Activated naive CD4-positive, alpha-beta T cell treated with anti-CD3 and anti-CD28 coated beads, Interleukin-2, amount 50 U/mL, for 16 hours (primary cell): ENCODE results near the gene TMEM240.
"Not testable (repeated sequence)": the region's sequence is repeated elsewhere in the genome, so short reads cannot be mapped to it uniquely, and the experiment has no call there.

Experiments used
- DNase-seq: peaks from one replicate; pipeline ENCODE4 v3.0.0-alpha.2; 2020

TMEM240 gene

DNA sequence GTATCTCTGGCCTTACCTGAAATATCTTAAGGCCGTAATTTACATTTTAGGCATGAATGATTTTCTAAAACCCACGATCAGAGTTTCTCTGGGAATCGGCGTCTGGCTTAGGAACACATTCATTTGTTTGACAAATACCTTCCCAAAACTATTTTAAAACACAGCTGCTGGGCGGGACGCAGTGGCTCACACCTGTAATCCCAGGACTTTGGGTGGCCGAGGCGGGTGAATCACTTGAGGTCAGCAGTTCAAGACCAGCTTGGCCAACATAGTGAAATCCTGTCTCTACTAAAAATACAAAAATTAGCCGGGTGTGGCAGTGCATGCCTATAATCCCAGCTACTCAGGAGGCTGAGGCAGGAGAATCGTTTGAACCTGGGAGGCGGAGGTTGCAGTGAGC lies 16.5 kb upstream of the TMEM240 start:
- DNase-seq = not testable (repeated sequence)

DNA sequence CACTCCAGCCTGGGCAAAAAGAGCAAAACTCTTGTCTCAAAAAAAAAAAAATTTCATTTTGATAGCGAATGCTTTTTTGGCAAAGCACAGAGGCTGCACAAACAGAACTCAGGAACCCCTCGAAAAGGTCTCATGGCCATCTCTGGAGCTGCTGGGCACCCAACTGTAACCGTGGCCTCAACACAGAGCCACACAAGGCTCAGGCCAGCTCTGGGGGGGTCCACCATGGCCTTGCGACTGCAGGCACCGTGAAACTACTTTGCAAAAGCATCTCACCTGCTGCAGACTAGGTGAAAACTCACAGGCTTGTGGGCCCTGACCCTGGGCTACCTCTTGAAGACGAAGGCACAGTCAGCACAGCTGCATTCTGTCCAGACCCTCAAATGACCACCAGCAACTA lies 16.1 kb upstream of the TMEM240 start:
- DNase-seq = no peak

DNA sequence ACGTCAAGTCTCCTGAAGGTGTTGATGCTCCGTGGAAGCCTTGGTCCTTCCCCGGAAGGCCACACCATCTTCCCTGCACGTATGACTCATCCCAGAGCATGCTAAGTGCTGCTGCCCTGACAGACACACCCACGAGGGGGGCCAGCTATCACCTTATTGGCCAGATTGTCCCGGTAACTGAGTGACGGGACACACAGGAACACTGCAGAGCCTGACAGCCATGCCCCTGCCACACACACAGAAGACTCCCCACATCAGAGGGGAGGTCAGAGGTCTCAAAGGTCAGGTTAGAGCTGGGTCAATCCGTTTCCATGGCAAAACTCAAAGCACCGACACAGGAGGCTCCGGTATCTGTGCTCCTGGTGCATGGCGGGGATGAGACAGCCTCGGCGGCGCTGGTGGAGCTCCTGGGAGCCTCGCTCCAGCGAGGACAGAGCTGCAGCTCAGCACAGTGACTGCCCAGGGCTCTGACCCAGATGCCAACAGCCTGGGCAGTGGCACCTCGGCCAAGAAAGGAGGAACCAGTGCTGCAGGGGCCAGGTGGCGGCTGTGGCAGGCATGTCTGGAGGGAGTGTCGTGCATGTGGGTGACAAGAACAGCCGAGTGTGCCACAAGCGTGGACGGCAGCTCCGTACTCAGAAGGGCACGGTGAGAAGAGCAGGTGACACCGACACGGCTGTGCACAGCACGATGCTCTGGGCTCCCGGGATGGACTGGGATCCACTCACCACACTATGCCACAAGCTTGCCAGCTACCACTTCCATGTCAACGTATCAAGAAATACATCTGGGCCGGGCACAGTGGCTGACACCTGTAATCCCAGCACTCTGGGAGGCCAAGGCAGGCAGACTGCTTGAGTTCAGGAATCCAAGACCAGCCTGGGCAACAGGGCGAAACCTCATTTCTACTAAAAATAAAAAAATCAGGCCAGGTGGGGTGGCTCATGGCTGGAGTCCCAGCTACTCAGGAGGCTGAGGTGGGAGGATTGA lies 14.8 kb upstream of the TMEM240 start:
- no peak for DNase-seq

DNA sequence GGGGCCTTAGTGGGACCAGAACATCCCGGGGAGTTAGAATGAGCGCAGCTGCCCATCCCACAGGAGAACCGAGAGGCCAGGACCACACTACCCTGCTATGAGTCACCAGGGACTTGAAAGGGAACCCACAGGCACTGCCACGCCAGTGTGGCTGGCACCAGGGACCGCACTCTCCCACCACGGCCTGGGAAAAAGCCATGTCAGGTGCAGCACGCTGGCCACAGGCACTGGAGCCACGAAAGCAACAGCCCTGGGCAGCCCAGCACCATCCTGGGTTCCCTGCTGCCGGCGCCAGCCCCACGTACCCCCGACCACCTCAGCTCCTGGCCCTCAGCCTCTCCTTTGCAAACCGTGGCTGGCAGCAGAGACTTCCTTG lies 14.1 kb upstream of the TMEM240 start:
- DNase-seq = no peak

- DNase-seq = no peak
Measured at GRCh38 chr1:1553821-1554494, 13.5 kb upstream of the TMEM240 start.

- DNase-seq = no peak
Measured at GRCh38 chr1:1552263-1552639, 11.8 kb upstream of the TMEM240 start.

DNA sequence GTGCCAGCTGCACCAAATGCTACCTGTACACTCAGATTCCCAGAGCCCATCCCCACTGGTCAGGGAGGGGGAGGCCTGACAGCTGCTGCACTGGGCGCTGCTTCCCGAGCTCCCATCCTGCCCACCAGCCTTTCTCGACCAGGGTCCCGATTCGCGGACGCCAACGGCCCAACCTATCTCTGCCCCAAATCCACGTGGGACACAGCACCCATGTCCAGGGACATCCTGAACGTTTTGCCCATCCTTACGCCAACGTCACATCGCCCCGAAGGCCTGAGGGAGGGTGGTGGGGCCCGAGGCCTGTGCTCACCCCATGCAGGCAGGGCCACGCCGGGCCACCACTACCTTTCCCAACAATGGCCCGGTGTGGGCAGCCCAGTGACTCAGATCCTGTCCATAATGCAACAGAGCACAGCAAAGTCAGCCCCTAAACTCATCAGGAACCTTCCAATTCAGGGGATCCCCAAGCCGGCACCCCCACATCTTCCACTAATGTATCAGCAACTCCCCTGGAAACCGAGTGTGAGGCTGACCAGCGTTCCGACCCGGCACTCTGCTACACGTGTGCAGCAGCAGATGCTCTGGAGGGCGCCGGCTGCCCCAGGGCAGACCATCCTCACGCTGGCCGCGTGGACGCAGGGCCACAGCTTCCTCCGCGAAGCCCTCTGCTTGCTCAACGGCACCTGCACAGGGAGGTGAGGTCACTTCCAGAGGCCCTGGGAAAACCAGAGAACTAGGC lies 11.3 kb upstream of the TMEM240 start:
- DNase-seq = no peak

DNA sequence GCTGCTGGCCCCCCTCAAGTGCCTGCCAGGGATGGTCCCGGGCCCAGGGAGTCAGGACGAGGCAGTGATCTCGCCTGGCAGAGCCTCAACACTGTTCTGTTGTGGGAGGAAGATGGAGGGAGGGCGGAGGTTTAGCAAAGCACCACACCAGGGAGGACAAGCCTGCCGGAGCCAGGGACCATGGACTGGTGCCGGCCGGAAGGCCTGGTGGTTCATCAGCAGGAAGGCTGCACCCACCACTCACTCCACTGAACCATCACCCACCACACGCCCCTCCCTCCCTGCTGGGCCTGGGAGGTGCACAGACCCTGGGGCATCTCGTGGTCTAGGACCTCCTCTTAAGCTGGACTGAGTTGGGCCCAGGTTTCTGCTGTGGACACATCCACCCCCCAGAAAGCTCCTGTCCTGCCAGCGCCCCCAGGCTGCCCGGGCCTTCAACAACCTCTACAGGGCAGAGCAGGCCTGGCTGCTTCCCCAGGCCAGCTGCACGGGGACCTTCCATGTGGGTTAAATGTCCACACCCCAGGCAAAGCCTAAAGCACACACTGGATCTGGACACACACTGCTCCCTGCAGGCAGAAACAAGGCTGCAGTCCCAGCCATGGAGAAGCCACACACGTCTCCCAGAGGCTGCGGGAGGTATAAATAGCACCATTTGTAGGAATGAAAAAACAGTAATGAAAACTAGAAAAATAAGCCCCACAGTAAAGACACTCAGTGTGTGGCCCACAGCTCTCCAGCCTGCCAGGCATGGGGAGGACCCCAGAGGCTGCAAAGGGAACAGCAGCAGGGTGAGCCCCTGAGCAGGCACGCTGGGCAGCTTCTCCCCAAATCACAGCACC lies 10.4 kb upstream of the TMEM240 start:
- no peak for DNase-seq

DNA sequence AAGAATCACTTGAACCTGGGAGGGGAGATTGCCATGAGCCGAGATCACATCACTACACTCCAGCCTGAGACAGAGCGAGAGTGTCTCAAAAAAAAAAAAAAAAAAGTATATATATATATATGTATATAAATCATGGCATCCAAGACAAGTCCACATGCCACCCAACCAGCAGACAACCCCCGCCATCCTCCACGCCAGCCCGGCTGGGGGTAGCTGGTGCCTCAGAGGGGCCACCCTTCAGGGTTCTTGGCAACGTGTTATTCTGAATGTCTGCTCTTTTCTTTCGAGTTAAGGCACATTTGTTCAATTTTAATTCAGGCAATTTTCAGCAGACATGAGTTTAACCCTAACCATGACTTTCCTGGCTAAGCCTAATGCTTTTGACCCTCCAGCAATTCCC lies 9.7 kb upstream of the TMEM240 start:
- no peak for DNase-seq

DNA sequence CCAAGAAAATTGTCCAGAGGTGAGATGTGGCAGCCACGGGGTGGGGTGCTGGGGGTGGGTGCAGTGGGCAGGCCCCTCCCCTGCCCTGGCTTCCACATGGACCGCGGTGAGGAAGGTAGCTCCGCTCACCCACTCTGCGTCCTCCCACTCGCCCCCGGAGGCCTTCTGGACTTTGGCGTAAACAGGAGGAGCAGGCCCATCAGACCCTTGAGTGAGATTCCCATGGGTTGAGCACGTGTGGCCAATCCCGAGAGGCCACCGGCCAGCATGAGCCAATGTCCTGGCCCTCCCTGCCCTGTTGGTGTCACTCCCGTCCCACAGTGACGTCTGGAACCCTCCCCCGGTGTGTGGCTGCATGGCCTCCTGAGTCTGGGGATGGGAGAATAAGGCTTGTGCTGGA lies 8.2 kb upstream of the TMEM240 start:
- DNase-seq = no peak

DNA sequence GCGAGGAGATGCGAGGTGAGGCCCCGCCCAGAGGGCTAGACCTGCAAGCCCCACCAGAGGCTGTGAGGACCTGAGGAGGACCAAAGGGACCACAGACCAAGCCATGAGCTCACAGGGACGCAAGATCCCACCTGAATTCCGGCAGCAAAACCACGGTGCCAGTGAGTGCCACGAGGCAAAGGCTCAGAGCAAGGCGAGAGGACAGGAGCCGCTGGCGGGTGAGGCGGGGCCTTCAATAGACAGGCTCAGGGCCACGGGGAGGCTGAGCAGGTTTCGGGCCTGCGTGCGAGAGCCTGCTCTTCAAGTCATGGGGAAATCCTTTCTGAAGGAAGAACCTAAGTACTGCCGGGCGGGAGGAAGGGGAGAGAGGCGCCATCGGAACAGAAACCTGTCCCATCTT lies 7.1 kb upstream of the TMEM240 start:
- no peak for DNase-seq

- no peak for DNase-seq
Measured at GRCh38 chr1:1547011-1547410, 6.6 kb upstream of the TMEM240 start.

DNA sequence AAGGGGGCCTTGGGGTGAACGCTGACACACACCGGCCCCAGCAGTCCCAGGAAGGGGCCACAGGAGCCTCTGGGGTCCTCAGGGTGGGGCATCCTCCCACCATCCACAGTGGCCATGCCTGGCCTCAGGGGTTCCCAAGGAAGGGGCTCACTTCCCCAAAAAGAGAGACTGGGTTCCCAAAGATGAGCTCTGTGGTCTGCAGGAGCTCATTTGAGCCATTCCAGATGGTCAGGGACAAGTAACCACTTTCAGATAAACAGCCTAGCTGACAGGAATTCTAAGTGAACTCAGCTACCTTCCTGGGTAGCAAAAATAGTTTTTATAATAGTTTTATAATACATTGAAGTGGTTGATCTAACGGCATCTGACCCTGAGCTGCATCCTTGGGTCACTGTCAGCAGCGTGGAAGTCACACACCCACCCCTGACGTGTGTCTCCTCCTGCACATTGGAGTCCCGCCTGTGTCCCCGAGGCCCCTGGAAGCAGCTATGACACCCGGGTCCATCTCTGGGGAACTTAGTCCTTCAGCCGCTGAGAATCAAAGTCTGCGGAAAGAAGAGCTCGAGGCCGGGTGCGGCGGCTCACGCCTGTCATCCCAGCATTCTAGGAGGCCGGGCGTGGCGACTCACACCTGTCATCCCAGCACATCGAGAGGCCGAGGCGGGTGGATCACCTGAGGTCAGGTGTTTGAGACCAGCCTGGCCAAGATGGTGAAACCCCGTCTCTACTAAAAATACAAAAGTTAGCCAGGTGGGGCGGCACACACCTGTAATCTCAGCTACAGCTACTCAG lies 5.7 kb upstream of the TMEM240 start:
- DNase-seq = no peak

- no peak for DNase-seq
Measured at GRCh38 chr1:1544544-1544943, 4.1 kb upstream of the TMEM240 start.

DNA sequence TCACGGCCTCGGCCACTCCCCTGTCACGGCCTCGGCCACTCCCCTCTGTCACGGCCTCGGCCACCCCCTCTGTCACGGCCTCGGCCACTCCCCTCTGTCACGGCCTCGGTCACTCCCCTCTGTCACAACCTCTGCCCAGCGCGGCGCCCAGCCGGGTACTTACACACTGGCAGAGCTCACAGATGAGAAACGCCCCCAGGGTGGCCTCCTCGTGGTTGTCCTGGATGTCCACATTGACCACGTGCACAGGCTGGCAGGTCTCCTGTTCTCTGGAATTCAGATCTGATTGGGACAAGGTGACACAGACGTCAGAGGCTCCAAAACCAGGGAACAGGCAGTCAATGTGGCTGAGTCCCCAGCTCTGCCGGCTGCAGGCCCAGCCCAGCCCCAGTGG lies 3.3 kb upstream of the TMEM240 start:
- no peak for DNase-seq

- no peak for DNase-seq
Measured at GRCh38 chr1:1542766-1543705, 2.6 kb upstream of the TMEM240 start.

GRCh38 chr1:1541956-1542765 lies 1.7 kb upstream of the TMEM240 start:
- DNase-seq = no peak

GRCh38 chr1:1540818-1541628 lies 599 bp upstream of the TMEM240 start:
- DNase-seq = no peak
